SU-DHL-6 (cell line): ENCODE data around the gene GRHL3.

ENCODE experiments used
- H2AFZ ChIP-seq: fragments of 200-600 bp; sonication (generic); 2 replicates; pipeline ENCODE4 v1.6.1; 2014; ENCODE audit warnings: low read depth, mild to moderate bottlenecking, moderate library complexity, mixed read lengths, antibody characterized with exemption, low read length; ENCODE audit not compliant: severe bottlenecking
- H3F3A ChIP-seq: fragments of 200-600 bp; shearing (Covaris generic); 2 replicates; pipeline ENCODE4 v1.6.0; 2016; ENCODE audit warnings: antibody characterized with exemption, mild to moderate bottlenecking; ENCODE audit not compliant: insufficient read depth
- H3K27ac ChIP-seq: fragments of 200-600 bp; sonication (generic); 2 replicates; pipeline ENCODE4 v1.5.1; 2016; ENCODE audit warnings: low read depth, mild to moderate bottlenecking, low read length, moderate library complexity, mixed read lengths
- H3K27me3 ChIP-seq: fragments of 200-600 bp; sonication (generic), shearing (Covaris generic); 2 replicates; pipeline ENCODE4 v1.6.0; 2014; ENCODE audit warnings: mild to moderate bottlenecking, low read length
- H3K36me3 ChIP-seq: fragments of 200-600 bp; sonication (generic); 2 replicates; pipeline ENCODE4 v1.6.1; 2014; ENCODE audit warnings: mild to moderate bottlenecking, low read length, mixed read lengths
- H3K4me2 ChIP-seq: fragments of 300-600, 200-600 bp; shearing (Covaris generic), sonication (generic); 2 replicates; pipeline ENCODE4 v1.6.0; 2014; ENCODE audit warnings: low read length, low read depth, mild to moderate bottlenecking; ENCODE audit not compliant: poor library complexity, severe bottlenecking
- H3K4me3 ChIP-seq: fragments of 200-600 bp; sonication (generic); 2 replicates; pipeline ENCODE4 v1.5.1; 2014; ENCODE audit warnings: antibody characterized with exemption, low read length, mild to moderate bottlenecking, mixed read lengths; ENCODE audit not compliant: insufficient read depth, poor library complexity, severe bottlenecking
- H3K79me2 ChIP-seq: fragments of 200-600 bp; sonication (generic); 2 replicates; pipeline ENCODE4 v1.6.1; 2014; ENCODE audit warnings: mild to moderate bottlenecking, low read length, moderate library complexity; ENCODE audit not compliant: insufficient read depth
- H3K9ac ChIP-seq: fragments of 200-600 bp; sonication (generic); 2 replicates; pipeline ENCODE4 v1.7.0; 2014; ENCODE audit warnings: mild to moderate bottlenecking, low read length
- H3K9me2 ChIP-seq: fragments of 200-600 bp; sonication (generic); replicated peaks from 2 replicates; pipeline ENCODE4 v1.6.1; 2014; ENCODE audit warnings: low read length; ENCODE audit not compliant: insufficient read depth
- H3K9me3 ChIP-seq: fragments of 200-600 bp; sonication (generic); 2 replicates; pipeline ENCODE4 v1.6.1; 2014; ENCODE audit warnings: low read length, mixed read lengths; ENCODE audit not compliant: insufficient read depth
- H4K20me1 ChIP-seq: fragments of 200-600 bp; sonication (generic); 2 replicates; pipeline ENCODE4 v1.6.1; 2014; ENCODE audit warnings: low read depth, mild to moderate bottlenecking, antibody characterized with exemption, low read length, moderate library complexity, mixed read lengths
- EZH2phosphoT487 ChIP-seq: fragments of 200-600 bp; sonication (generic), shearing (Covaris generic); conservative IDR thresholded peaks from 2 replicates; pipeline ENCODE4 v1.6.1; 2018; ENCODE audit warnings: mild to moderate bottlenecking, antibody characterized with exemption, low read length, moderate library complexity, mixed read lengths
- TF ChIP-seq, protein P1 (sequence below): fragments of 200-600 bp; sonication (generic); IDR thresholded peaks from one replicate; pipeline ENCODE4 v1.5.1; 2017; ENCODE audit warnings: antibody characterized with exemption, mild to moderate bottlenecking, low read length, moderate library complexity; ENCODE audit not compliant: insufficient read depth, poor library complexity, severe bottlenecking

Gene GRHL3

DNA sequence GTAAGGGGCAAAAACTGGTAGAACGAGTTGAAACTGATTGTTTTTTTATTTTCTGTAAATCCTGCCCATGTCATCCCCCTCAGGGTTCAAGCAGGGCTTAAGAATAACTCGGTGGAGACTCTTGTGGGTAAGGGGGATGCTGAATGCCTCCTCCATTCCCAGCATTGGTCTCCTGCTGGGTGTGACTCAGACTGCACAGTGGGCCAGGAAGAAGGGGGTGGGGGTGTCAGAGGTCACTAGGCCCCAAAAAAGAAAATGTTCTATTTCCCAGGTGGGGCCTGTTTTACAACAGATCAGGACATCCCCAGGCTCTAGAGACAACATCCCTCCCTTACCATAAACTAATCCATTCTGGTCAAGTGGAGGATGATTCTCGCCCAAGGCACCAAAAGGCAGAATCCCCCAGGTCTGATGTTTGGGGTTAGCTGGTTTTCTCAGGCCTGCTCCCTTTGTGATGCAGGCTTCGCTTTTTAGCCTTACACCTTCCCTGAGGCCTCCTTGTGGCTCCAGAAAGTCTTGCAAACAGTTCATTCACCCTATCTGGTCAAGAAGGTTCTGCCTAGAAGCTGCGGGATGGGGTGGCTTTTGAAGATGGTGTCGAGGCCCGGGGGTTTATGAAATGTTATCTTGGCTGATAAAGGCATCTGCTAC lies 10.7 kb upstream of the GRHL3 start:
- Histone ChIP-seq H2AFZ (no peak overlapping the region), H3K27me3 (no peaks in the 10 kb centered on the region), H3K79me2 (no peaks in the 10 kb centered on the region), H4K20me1 (no peaks in the 10 kb centered on the region), H3K36me3 (no peaks in the 10 kb centered on the region), H3K9ac (no peak overlapping the region), H3K9me2 (no peaks in the 10 kb centered on the region), H3K9me3 (no peaks in the 10 kb centered on the region), H3K4me3 (no peak overlapping the region), H3K27ac (no peak overlapping the region), H3K4me2 (no peak overlapping the region), H3F3A (no peaks in the 10 kb centered on the region)
- TF ChIP-seq, protein P1, sequence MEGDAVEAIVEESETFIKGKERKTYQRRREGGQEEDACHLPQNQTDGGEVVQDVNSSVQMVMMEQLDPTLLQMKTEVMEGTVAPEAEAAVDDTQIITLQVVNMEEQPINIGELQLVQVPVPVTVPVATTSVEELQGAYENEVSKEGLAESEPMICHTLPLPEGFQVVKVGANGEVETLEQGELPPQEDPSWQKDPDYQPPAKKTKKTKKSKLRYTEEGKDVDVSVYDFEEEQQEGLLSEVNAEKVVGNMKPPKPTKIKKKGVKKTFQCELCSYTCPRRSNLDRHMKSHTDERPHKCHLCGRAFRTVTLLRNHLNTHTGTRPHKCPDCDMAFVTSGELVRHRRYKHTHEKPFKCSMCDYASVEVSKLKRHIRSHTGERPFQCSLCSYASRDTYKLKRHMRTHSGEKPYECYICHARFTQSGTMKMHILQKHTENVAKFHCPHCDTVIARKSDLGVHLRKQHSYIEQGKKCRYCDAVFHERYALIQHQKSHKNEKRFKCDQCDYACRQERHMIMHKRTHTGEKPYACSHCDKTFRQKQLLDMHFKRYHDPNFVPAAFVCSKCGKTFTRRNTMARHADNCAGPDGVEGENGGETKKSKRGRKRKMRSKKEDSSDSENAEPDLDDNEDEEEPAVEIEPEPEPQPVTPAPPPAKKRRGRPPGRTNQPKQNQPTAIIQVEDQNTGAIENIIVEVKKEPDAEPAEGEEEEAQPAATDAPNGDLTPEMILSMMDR, result no peak
- TF ChIP-seq EZH2phosphoT487, result no peak

DNA sequence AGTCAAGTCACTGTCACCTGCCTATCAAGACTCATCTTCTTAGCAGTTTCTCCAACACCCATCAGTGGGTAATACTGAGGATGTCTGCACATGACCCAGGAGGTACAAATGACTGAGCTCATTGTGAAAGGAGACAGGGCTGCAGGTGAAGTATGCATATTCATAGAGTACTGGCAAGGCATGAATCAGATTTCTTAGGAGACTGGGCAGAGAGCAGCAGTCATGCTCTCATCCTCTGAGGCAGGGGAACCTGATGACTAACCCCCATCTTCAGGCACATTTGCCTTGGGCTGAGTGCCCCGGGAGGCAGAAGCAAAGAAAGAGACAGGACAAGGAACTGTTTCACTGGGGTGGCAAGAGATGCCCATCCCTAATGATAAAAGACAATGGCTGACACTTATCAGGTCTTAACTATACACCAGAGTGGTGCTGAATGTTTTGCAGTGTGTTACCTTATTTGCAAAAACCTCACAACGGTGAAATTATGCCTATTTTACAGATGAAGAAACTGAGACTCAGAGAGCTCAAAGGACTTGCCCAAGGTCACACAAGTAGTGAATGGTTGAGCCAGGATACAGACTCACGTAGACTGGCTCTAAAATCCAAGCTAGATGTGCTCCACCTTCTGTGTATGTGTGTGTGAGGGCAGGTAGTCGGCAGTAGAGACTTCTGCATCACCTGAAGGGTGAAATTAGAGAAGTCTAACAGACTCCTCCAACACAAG lies 9.2 kb upstream of the GRHL3 start:
- no peaks in the 10 kb centered on the region for H3K27me3 ChIP-seq
- no peaks in the 10 kb centered on the region for H3K79me2 ChIP-seq
- H2AFZ ChIP-seq, result no peak overlapping the region
- no peak overlapping the region for H3K27ac ChIP-seq
- H3K9me3 ChIP-seq, result no peaks in the 10 kb centered on the region
- H4K20me1 ChIP-seq, result no peaks in the 10 kb centered on the region
- no peak overlapping the region for H3K4me2 ChIP-seq
- no peaks in the 10 kb centered on the region for H3K9me2 ChIP-seq
- no peak overlapping the region for H3K4me3 ChIP-seq
- no peak for TF ChIP-seq EZH2phosphoT487
- TF ChIP-seq, protein P1, result no peak
- H3F3A ChIP-seq, result no peaks in the 10 kb centered on the region
- H3K9ac ChIP-seq, result no peak overlapping the region
- H3K36me3 ChIP-seq, result no peaks in the 10 kb centered on the region

DNA sequence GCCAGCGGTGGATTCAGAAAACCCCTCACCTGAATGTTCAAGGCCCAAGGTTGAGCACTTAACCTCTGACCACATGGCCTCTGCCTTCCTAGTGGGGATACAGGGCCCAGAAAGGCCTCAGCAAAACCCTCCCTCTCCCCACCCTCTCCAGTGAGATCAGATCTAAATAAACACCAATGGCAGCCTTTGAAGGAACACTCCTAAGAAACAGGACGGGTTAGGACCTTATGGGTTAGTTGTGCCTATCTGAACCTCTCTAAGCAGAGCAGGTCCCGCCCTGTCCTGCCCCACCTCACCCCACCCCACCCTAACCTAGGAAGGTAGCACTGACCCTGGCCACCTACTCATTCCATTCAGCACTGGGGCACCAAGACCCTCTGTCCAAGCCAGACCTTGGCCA lies 7.9 kb upstream of the GRHL3 start:
- Histone ChIP-seq H3K9ac (no peak overlapping the region), H3K79me2 (no peaks in the 10 kb centered on the region), H3K27ac (no peak overlapping the region), H3K4me2 (no peak overlapping the region), H3K9me3 (no peaks in the 10 kb centered on the region), H3K4me3 (no peak overlapping the region), H3K9me2 (no peaks in the 10 kb centered on the region), H2AFZ (no peak overlapping the region), H3K36me3 (no peaks in the 10 kb centered on the region), H3F3A (no peaks in the 10 kb centered on the region), H3K27me3 (no peaks in the 10 kb centered on the region), H4K20me1 (no peaks in the 10 kb centered on the region)
- TF ChIP-seq, protein P1, result no peak
- no peak for TF ChIP-seq EZH2phosphoT487
